Measurements from ENCODE around the gene ZSCAN26. TPM values are rescaled to one million over a fixed set of nuclear protein-coding genes. Genes with fewer than 3 reads are reported as not detected.
"Not testable (repeated sequence)": the region's sequence is repeated elsewhere in the genome, so short reads cannot be mapped to it uniquely, and the experiment has no call there.

ZSCAN26 gene
- total RNA-seq, 1 donor from 2014 or later, result 9.7 TPM

DNA sequence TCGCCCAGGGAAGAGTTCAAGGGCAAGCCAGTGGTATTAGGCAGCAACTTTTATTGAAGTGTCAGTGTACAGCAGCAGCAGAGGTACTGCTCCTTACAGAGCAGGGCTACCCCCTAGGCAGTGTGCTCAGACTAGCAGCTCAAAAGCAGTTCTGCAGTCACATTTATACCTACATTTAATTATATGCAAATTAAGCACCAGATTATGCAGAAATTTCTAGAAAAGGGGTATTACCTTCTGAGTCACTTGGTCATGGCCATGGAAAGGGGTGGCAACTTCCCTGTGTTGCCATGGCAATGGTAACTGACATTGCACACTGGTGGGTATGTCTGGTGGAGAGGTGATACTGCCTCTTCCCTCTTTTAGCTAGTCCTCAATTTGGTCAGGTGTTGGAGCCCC, 12.8 kb upstream of the ZSCAN26 start:
- DNase-seq (ENCODE audit: extremely low read depth, low read depth, low spot score), result no peak

DNA sequence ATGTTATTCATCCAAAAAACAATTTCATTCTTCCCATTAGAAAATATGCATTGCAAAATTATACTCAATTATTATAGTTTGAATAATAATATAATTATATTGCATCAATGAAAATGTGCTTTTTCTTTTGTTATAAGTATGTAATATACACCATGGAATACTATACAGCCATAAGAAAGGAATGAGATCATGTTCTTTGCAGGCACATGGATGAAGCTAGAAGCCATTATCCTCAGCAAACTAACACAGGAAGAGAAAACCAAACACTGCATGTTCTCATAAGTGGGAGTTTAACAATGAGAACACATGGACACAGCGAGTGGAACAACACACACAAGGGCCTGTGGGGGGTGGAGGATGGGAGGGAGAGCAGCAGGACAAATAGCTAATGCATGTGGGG, 9.9 kb upstream of the ZSCAN26 start:
- no peak for DNase-seq (ENCODE audit: extremely low read depth, low read depth, low spot score)

GRCh38 chr6:28258877-28259777, 7.8 kb upstream of the ZSCAN26 start, which contains the start of gene NKAPL:
Gene NKAPL, plus strand, starts transcription at chr6:28259297. Its CDS starts 75 bp downstream, at chr6:28259372.
- DNase-seq (ENCODE audit: extremely low read depth, low read depth, low spot score), result no peak

DNA sequence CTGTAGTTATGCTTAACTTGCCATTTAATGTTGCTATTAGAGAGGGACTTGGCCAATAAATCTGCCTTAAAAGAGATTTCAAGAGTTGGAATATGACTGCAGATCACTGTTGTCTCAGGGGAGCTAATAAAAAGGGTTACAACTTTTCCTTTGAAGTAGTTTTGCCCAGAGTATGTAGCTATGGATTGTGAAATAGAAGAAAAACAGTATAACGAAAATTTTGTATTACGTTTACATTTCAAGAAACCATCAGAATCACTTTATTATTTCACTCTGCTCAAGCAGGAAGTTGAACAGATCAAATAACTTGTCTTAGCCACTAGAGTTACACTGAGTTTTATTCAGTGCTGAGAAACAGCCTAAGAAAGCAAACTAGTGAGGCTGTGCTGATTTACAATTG, 3.0 kb upstream of the ZSCAN26 start:
- DNase-seq (ENCODE audit: extremely low read depth, low read depth, low spot score), result no peak

- DNase-seq (ENCODE audit: extremely low read depth, low read depth, low spot score), result no peak
These were observed 2.0 kb upstream of the ZSCAN26 start for GRCh38 chr6:28264834-28265401.

DNA sequence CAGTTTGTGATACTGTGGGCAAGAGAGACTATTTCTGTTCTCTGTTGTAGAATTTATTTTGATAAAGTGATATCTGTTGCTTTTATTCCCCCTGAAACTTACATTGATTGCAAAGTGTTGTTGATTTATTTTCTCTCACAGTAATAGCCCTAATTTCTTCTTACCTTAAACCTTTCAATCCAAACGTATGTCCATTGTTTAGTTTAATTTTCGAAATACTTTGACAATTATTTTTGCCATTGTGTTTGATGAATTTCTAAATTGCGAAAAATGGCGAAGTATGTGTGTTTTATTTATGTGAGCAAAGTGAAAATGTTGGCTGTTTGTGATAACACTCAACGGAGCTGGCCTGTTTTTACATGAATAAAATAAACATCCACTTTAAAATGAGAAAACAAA, 381 bp upstream of the ZSCAN26 start:
- DNase-seq (ENCODE audit: extremely low read depth, low read depth, low spot score), result no peak

DNA sequence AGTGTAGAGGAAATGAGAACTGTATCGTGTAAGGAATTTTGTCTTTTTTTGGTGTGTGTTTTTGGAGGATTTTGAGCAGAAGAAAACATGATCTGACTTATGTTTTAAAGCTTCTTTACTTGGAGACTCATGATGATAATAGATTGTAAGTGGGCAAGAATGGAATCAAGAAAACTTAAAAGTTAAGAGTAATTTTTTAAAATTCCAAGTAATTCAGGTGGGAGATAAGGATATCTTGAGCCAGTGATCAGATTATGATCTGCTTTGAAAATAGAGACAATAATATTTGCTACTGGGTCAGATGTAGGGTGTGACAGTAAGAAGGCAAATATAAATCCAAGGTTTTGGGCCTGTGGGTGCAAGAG, 734 bp downstream of the ZSCAN26 start:
- no peak for DNase-seq (ENCODE audit: extremely low read depth, low read depth, low spot score)

DNA sequence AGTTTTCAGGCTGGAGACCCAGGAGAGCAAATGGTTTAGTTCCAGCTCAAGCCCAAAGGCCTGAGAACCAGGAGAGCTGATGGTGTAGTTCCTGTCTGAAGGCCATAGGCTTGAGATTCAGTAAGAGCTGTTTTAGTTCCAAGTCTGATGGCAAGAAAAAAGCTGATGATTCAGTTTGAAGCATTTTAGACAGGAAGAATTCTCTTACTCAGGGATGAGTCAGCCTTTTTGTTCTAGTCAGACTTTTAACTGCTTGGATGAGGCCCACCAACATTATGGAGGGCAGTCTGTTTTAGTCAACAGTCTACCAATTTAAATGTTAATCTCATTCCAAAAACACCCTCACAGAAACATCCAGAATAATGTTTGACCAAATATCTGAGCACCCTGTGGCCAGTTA, 2.5 kb downstream of the ZSCAN26 start:
- DNase-seq (ENCODE audit: extremely low read depth, low read depth, low spot score), result peak; percentile 67

DNA sequence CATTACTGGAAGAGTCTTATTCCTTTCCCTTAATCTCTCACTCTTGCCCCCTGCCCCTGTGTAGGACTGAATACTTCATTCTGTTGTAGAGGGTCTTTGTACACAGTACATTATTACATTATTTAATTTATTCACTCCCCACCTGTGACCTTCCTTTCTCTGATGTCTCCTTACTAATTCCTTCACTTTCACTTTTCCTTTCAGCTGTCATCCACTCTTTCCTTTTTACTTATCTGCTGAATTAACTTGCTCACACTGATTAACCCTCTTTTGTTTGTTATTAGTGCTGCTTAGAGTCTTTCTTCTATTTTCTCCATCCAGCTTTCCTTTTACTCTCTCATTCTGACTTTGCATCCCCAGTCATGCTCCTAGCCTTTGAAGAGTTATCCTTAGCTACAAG, 7.9 kb downstream of the ZSCAN26 start:
- DNase-seq (ENCODE audit: extremely low read depth, low read depth, low spot score), result no peak

DNA sequence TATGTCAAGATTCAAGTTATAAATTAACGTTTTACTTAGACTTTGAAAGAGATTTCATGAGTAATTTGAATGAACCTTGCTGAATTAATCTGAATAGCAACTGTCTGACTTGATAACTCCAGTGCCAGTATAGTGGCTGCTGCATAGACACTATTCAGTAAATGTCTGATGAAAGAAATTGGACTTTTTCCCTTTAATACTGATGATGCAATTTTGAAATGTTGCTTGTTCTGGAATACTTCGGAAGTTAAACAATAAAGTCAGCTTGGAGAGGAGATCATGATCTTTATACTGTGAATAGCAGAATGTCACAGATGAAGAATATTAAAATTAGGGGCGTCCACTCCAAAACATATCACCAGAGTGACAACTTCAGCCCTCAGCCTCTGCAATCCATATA, 10.8 kb downstream of the ZSCAN26 start:
- no peak for DNase-seq (ENCODE audit: extremely low read depth, low read depth, low spot score)

DNA sequence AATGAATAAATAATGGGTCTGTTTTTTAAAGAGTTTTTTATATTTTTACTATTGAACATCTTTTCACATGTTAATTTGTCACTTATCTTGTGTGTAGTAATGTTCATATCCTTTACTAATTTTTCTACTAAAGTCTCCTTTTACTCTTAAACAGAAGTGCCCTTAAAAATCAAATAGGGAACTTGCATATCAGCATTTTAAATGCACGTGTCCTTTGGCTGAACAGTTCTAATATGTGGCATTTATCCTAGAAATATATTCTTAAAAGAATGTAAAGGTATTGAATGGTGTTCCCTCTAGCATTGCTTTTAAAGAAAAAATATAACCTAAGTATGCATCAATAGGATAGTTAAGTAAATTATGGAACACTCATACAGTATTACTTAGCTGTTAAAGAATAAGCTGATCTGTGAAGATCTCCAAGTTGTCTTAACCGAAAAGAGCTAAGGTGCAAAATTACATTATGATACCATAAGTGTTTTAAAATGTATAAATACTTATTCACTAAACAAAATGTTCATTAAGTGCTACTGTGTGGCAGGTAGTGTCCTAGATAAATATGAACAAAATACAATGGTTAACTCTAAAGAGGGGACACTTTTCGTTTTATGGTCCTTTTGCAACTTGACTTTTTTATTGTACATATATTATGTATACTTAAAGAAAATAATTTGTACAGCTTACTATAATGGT, 13.8 kb downstream of the ZSCAN26 start:
- DNase-seq (ENCODE audit: extremely low read depth, low read depth, low spot score), result no peak

- no peak for DNase-seq (ENCODE audit: extremely low read depth, low read depth, low spot score)
These were observed 14.5 kb downstream of the ZSCAN26 start, which contains the start of gene PGBD1 for GRCh38 chr6:28281288-28282064. Gene PGBD1, plus strand, starts transcription at chr6:28281572. Its CDS starts 2,242 bp downstream, at chr6:28283814.

GRCh38 chr6:28282926-28283325, 16.0 kb downstream of the ZSCAN26 start:
- no peak for DNase-seq (ENCODE audit: extremely low read depth, low read depth, low spot score)

DNA sequence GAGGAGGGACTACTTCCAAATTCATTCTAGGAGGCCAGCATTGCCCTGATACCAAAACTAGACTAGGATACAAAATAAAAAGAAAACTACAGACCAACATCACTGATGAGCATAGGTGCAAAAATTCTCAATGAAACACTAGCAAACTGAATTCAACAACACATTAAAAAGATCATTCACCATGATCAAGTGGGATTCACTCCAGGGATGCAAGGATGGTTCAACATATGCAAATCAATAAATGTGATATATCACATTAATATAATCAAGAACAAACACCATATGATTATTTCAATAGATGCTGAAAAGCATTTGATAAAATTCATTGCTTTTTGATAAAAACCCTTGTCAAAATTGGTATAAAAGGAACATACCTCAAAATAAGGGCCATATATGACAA, 24.6 kb downstream of the ZSCAN26 start:
- no peak for DNase-seq (ENCODE audit: extremely low read depth, low read depth, low spot score)

GRCh38 chr6:28295326-28295725, 28.4 kb downstream of the ZSCAN26 start:
- DNase-seq (ENCODE audit: extremely low read depth, low read depth, low spot score), result no peak

DNA sequence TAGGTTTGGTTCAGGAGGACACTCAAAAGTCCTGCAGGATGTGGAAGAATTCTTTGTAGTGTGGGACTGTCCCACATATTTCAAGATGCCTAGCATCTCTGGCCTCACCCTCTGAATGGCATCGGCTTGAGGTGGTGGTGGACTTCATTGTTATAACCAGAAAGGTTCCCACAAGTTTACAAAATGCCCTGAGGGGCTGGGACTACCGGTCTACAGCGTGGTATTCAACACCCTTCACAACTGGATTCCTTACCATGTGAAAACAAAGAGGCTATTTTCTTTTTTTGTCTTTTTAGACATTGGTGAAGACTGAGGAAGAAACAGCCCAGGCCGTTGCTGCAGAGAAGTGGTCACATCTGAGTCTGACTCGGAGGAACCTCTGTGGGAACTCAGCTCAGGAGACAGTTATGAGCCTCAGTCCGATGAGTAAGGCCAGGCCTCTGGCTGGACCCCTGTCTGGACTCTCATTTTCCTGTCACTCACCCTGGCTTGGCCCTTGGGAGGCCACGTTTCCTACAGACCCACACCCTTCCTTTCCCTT, 29.6 kb downstream of the ZSCAN26 start:
- no peak for DNase-seq (ENCODE audit: extremely low read depth, low read depth, low spot score)

DNA sequence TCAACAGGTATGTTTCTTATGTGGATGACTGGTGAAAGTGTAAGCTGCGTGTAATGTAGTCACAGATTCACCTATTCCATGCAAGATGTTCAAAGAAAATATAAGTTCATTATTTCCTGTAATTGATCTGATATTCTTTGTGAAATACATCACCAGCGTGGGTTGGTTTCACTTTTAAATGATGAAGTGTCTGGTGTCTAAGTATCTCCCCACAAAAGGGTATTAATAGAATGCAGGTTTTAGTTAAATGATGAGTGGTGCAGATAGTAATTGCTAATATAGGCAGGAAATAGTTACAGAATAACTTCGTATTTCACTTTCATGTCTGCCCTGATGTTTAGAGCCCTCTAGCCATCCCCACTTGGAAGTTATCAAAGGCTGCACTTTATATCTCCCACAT, 36.6 kb downstream of the ZSCAN26 start:
- DNase-seq (ENCODE audit: extremely low read depth, low read depth, low spot score), result no peak

DNA sequence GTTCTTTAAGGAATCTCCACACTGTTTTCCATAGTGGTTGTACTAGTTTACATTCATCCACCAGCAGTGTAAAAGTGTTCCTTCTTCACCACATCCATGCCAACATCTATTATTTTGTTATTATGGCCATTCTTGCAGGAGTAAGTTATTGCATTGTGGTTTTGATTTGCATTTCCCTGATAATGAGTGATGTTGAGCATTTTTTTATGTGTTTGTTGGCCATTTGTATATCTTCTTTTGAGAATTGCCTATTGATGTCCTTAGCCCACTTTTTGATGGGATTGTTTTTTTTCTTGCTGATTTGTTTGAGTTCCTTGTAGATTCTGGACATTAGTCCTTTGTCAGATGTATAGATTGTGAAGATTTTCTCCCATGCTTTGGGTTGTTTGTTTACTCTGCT, 39.4 kb downstream of the ZSCAN26 start:
- DNase-seq (ENCODE audit: extremely low read depth, low read depth, low spot score), result not testable (repeated sequence)

- no peak for DNase-seq (ENCODE audit: extremely low read depth, low read depth, low spot score)
These were observed 44.3 kb downstream of the ZSCAN26 start for GRCh38 chr6:28311139-28311823.

- DNase-seq (ENCODE audit: extremely low read depth, low read depth, low spot score), result no peak
These were observed 46.0 kb downstream of the ZSCAN26 start for GRCh38 chr6:28312939-28313338.
